H9 (cell line): Measurements from ENCODE around the gene SERPINE1. TPM values are rescaled to one million over a fixed set of nuclear protein-coding genes. Genes with fewer than 3 reads are reported as not detected.
A peak's percentile ranks its signal among the peaks of the same experiment; 100 is the strongest.

Experiments
- DNase-seq: peaks from one replicate; pipeline ENCODE4 v3.0.0-alpha.2; 2017
- H2AFZ ChIP-seq: one replicate; pipeline ENCODE4 v1.6.1; 2013; ENCODE audit warnings: mild to moderate bottlenecking, low read length, control low read depth, moderate library complexity
- H2AK5ac ChIP-seq: 2 replicates; pipeline ENCODE4 v1.6.1; 2013; ENCODE audit warnings: low read length, control low read depth, mixed read lengths; ENCODE audit not compliant: insufficient read length
- H2BK120ac ChIP-seq: one replicate; pipeline ENCODE4 v1.6.1; 2013; ENCODE audit warnings: low read depth, mild to moderate bottlenecking, low read length, control low read depth, inconsistent platforms; ENCODE audit not compliant: poor library complexity, severe bottlenecking
- H2BK12ac ChIP-seq: 2 replicates; pipeline ENCODE4 v1.6.1; 2013; ENCODE audit warnings: low read length, control low read depth, mixed read lengths, low read depth; ENCODE audit not compliant: insufficient read length
- H2BK15ac ChIP-seq: 2 replicates; pipeline ENCODE4 v1.6.1; 2013; ENCODE audit warnings: low read depth, low read length, control low read depth
- H2BK20ac ChIP-seq: one replicate; pipeline ENCODE4 v1.6.1; 2013; ENCODE audit warnings: low read depth, mild to moderate bottlenecking, low read length, control low read depth, inconsistent platforms; ENCODE audit not compliant: poor library complexity, severe bottlenecking
- H2BK5ac ChIP-seq: 2 replicates; pipeline ENCODE4 v1.6.1; 2013; ENCODE audit warnings: low read length, control low read depth, mixed read lengths; ENCODE audit not compliant: insufficient read length
- H3K14ac ChIP-seq: 2 replicates; pipeline ENCODE4 v1.6.1; 2013; ENCODE audit warnings: low read length, control low read depth; ENCODE audit not compliant: insufficient read depth
- H3K18ac ChIP-seq: 2 replicates; pipeline ENCODE4 v1.6.1; 2013; ENCODE audit warnings: low read depth, mild to moderate bottlenecking, mixed read lengths, low read length, control low read depth; ENCODE audit not compliant: insufficient read length
- H3K23ac ChIP-seq: 2 replicates; pipeline ENCODE4 v1.6.1; 2013; ENCODE audit warnings: low read length, control low read depth, mixed read lengths, low read depth; ENCODE audit not compliant: insufficient read length
- H3K23me2 ChIP-seq: 2 replicates; pipeline ENCODE4 v1.6.1; 2013; ENCODE audit warnings: low read depth, mild to moderate bottlenecking, mixed read lengths, low read length, control low read depth; ENCODE audit not compliant: insufficient read length, poor library complexity, severe bottlenecking
- H3K27ac ChIP-seq: 2 replicates; pipeline ENCODE4 v1.5.1; 2013; ENCODE audit warnings: low read length, control low read depth, mixed read lengths, low read depth; ENCODE audit not compliant: insufficient read length
- H3K27me3 ChIP-seq: 2 replicates; pipeline ENCODE4 v1.6.1; 2013; ENCODE audit warnings: low read length, control low read depth, inconsistent platforms; ENCODE audit not compliant: insufficient read depth
- H3K4ac ChIP-seq: 2 replicates; pipeline ENCODE4 v1.6.1; 2013; ENCODE audit warnings: low read depth, mild to moderate bottlenecking, control low read depth, inconsistent platforms, low read length, moderate library complexity
- H3K4me1 ChIP-seq: 2 replicates; pipeline ENCODE4 v1.6.1; 2013; ENCODE audit warnings: low read length, control low read depth, inconsistent platforms; ENCODE audit not compliant: insufficient read depth
- H3K4me2 ChIP-seq: 2 replicates; pipeline ENCODE4 v1.6.1; 2013; ENCODE audit warnings: low read length, control low read depth, mixed read lengths; ENCODE audit not compliant: insufficient read length, insufficient read depth
- H3K56ac ChIP-seq: 2 replicates; pipeline ENCODE4 v1.6.1; 2013; ENCODE audit warnings: low read depth, mild to moderate bottlenecking, mixed read lengths, low read length, control low read depth; ENCODE audit not compliant: insufficient read length
- H3K79me1 ChIP-seq: 2 replicates; pipeline ENCODE4 v1.6.1; 2013; ENCODE audit warnings: low read depth, mild to moderate bottlenecking, moderate library complexity, low read length, control low read depth, inconsistent platforms; ENCODE audit not compliant: insufficient read depth, poor library complexity, severe bottlenecking
- H3K79me2 ChIP-seq: 2 replicates; pipeline ENCODE4 v1.6.1; 2013; ENCODE audit warnings: low read length, control low read depth, inconsistent platforms; ENCODE audit not compliant: insufficient read depth
- H3K9ac ChIP-seq: 2 replicates; pipeline ENCODE4 v1.6.1; 2013; ENCODE audit warnings: low read length, control low read depth, mixed read lengths; ENCODE audit not compliant: insufficient read length; ENCODE audit errors: extremely low read depth
- H3K9me3 ChIP-seq: one replicate; pipeline ENCODE4 v1.6.1; 2013; ENCODE audit warnings: low read depth, low read length, inconsistent platforms; ENCODE audit not compliant: control insufficient read depth
- H3T11ph ChIP-seq: one replicate; pipeline ENCODE4 v1.6.1; 2013; ENCODE audit warnings: mild to moderate bottlenecking, low read length, control low read depth, inconsistent platforms
- H4K20me1 ChIP-seq: one replicate; pipeline ENCODE4 v1.6.1; 2013; ENCODE audit not compliant: control insufficient read depth, insufficient read length, insufficient read depth
- H4K5ac ChIP-seq: 2 replicates; pipeline ENCODE4 v1.6.1; 2013; ENCODE audit warnings: low read depth, mild to moderate bottlenecking, mixed read lengths, low read length, control low read depth; ENCODE audit not compliant: insufficient read length
- H4K8ac ChIP-seq: replicated peaks from 2 replicates; pipeline ENCODE4 v1.6.1; 2013; ENCODE audit warnings: low read length, control low read depth, mixed read lengths, low read depth; ENCODE audit not compliant: insufficient read length
- H4K91ac ChIP-seq: 2 replicates; pipeline ENCODE4 v1.6.1; 2013; ENCODE audit warnings: low read depth, mild to moderate bottlenecking, moderate library complexity, mixed read lengths, low read length, control low read depth; ENCODE audit not compliant: insufficient read length
- H3K27ac Mint-ChIP-seq, 3 experiments: 2 replicates in 2 of 3; 3 replicates in 1 of 3; pipeline ENCODE4 v1.8.0; 2020 to 2021; ENCODE audit warnings: mixed read lengths in 3 of 3, mild to moderate bottlenecking in 1 of 3, moderate library complexity in 1 of 3
- H3K27me3 Mint-ChIP-seq: 2 replicates; pipeline ENCODE4 v1.8.0; 2021; ENCODE audit warnings: low read depth, mild to moderate bottlenecking, moderate library complexity, mixed read lengths
- H3K36me3 Mint-ChIP-seq, 3 experiments: 2 replicates in 2 of 3; 3 replicates in 1 of 3; pipeline ENCODE4 v1.8.0; 2020 to 2021; ENCODE audit warnings: low read depth in 3 of 3, mixed read lengths in 3 of 3; ENCODE audit not compliant: insufficient read depth in 1 of 3
- H3K4me1 Mint-ChIP-seq, 2 experiments: 2 replicates each; pipeline ENCODE4 v1.8.0; 2020; ENCODE audit warnings: mixed read lengths in 2 of 2
- H3K4me3 Mint-ChIP-seq, 2 experiments: 2 replicates in 1 of 2; 3 replicates in 1 of 2; pipeline ENCODE4 v1.8.0; 2020 to 2021; ENCODE audit warnings: mild to moderate bottlenecking in 2 of 2, mixed read lengths in 2 of 2, moderate library complexity in 1 of 2
- H3K9me3 Mint-ChIP-seq, 2 experiments: 2 replicates in 1 of 2; 3 replicates in 1 of 2; pipeline ENCODE4 v1.8.0; 2020; ENCODE audit warnings: mild to moderate bottlenecking in 2 of 2, mixed read lengths in 2 of 2, moderate library complexity in 1 of 2
- CTCF ChIP-seq: fragments of 200-600 bp; sonication (generic); conservative IDR thresholded peaks from 3 replicates; pipeline ENCODE4 v1.8.0; 2021; ENCODE audit warnings: antibody characterized with exemption, mild to moderate bottlenecking
- WGBS: extraction: QIAGEN DNeasy Blood & Tissue Kit; methylation state at CpG from one replicate; pipeline ENCODE4 v1.1.7; 2013; ENCODE audit warnings: missing lambda C conversion rate, low lambda C conversion rate, mixed read lengths; ENCODE audit not compliant: insufficient read length; ENCODE audit errors: extremely low coverage; 5-methylcytosine and 5-hydroxymethylcytosine counted together
- total RNA-seq: library from RNA; stranded (reverse); gene quantifications from 2 replicates; pipeline ENCODE4 v1.2.1, GENCODE V29; 2021

Gene SERPINE1
- total RNA-seq, 1 experiment from 2014 or later: 11.5 TPM

GRCh38 chr7:101134399-101134980 lies 7.6 kb downstream of the SERPINE1 start:
- Histone ChIP-seq H3K23ac (no peak overlapping the region), H2AK5ac (no peak overlapping the region), H3K4me2 (no peak overlapping the region), H3K9me3 (no peaks in the 10 kb centered on the region), H2AFZ (no peak overlapping the region), H3T11ph (no peak overlapping the region), H3K18ac (no peak overlapping the region), H2BK5ac (no peak overlapping the region), H3K14ac (no peak overlapping the region), H3K79me1 (no peaks in the 10 kb centered on the region), H2BK120ac (no peak overlapping the region), H2BK20ac (no peak overlapping the region), H3K9ac (no peak overlapping the region), H2BK15ac (no peak overlapping the region), H4K8ac (no peak overlapping the region), H3K4ac (no peak overlapping the region), H4K91ac (no peak overlapping the region), H4K20me1 (no peaks in the 10 kb centered on the region), H4K5ac (no peak overlapping the region), H3K23me2 (peaks cover 3% of the 10 kb centered on the region), H3K79me2 (no peaks in the 10 kb centered on the region), H3K56ac (no peak overlapping the region), H3K27ac (no peak overlapping the region), H3K27me3 (no peaks in the 10 kb centered on the region), H3K4me1 (no peaks in the 10 kb centered on the region), H2BK12ac (no peak overlapping the region)
- Mint-ChIP-seq H3K27ac (peak overlapping the region; percentile 74 to 91 (median 86); a peak in 6 of 7 replicates), H3K4me1 (peaks cover 29 to 36% of the 10 kb centered on the region in 2 experiments), H3K4me3 (peak overlapping the region in 1 of 2 experiments; percentile 47; a peak in 3 of 5 replicates), H3K9me3 (no peaks in the 10 kb centered on the region), H3K36me3 (peaks cover 0 to 32% (median 0%) of the 10 kb centered on the region in 3 experiments; a peak in 2 of 7 replicates), H3K27me3 (no peaks in the 10 kb centered on the region; the same call in 1 of the 2 replicates)
- TF ChIP-seq CTCF: no peak
- DNase-seq: no peak
- WGBS: no CpG with 5 or more reads among the region's 6 CpGs
